HepG2 (cell line): ENCODE measurements around the gene PAK2. TPM values are rescaled to one million over a fixed set of nuclear protein-coding genes. Genes with fewer than 3 reads are reported as not detected.

Source experiments
- BCL6 ChIP-seq: IDR thresholded peaks from 2 replicates; pipeline ENCODE4 v1.6.1; 2016; ENCODE audit warnings: missing genetic modification reagents, missing compliant biosample characterization
- E2F1 ChIP-seq: sonication (generic); formaldehyde crosslinking; IDR thresholded peaks from 2 replicates; pipeline ENCODE4 v1.5.0; 2020; ENCODE audit warnings: missing genetic modification reagents
- LBX2 ChIP-seq: sonication (generic); formaldehyde crosslinking; IDR thresholded peaks from 2 replicates; pipeline ENCODE4 v1.5.0; 2020; ENCODE audit warnings: missing genetic modification reagents, mild to moderate bottlenecking, borderline replicate concordance
- MIXL1 ChIP-seq: IDR thresholded peaks from 2 replicates; pipeline ENCODE4 v1.6.1; 2016
- ONECUT2 ChIP-seq: sonication (generic); formaldehyde crosslinking; IDR thresholded peaks from 2 replicates; pipeline ENCODE4 v1.4.0; 2020; ENCODE audit warnings: missing genetic modification reagents
- POLR2AphosphoS5 ChIP-seq: IDR thresholded peaks from 2 replicates; pipeline ENCODE4 v1.6.1; 2012; ENCODE audit warnings: low read depth, low read length
- RAD21 ChIP-seq: fragments of 450-650 bp; formaldehyde crosslinking; IDR thresholded peaks from 2 replicates; pipeline ENCODE4 v1.5.0; 2020; ENCODE audit warnings: mild to moderate bottlenecking
- SSRP1 ChIP-seq: IDR thresholded peaks from 2 replicates; pipeline ENCODE4 v1.6.1; 2016; ENCODE audit warnings: control low read depth
- TAF1 ChIP-seq: sonication (generic); formaldehyde crosslinking; IDR thresholded peaks from 2 replicates; pipeline ENCODE4 v1.4.0; 2020; ENCODE audit warnings: missing genetic modification reagents
- TEF ChIP-seq: sonication (generic); formaldehyde crosslinking; IDR thresholded peaks from 2 replicates; pipeline ENCODE4 v1.5.0; 2020; ENCODE audit warnings: missing genetic modification reagents
- ZBTB43 ChIP-seq: sonication (generic); formaldehyde crosslinking; conservative IDR thresholded peaks from 2 replicates; pipeline ENCODE4 v1.4.0; 2020; ENCODE audit warnings: missing genetic modification reagents
- ZNF234 ChIP-seq: sonication (generic); formaldehyde crosslinking; conservative IDR thresholded peaks from 2 replicates; pipeline ENCODE4 v1.5.1; 2020; ENCODE audit warnings: mild to moderate bottlenecking, missing genetic modification reagents
- ZNF235 ChIP-seq: sonication (generic); formaldehyde crosslinking; IDR thresholded peaks from 2 replicates; pipeline ENCODE4 v1.8.1; 2023; ENCODE audit warnings: mild to moderate bottlenecking, missing genetic modification reagents, borderline replicate concordance
- ZNF253 ChIP-seq: sonication (generic); formaldehyde crosslinking; IDR thresholded peaks from 2 replicates; pipeline ENCODE4 v1.8.0; 2022; ENCODE audit warnings: mild to moderate bottlenecking, missing genetic modification reagents, borderline replicate concordance
- ZNF557 ChIP-seq: sonication (generic); formaldehyde crosslinking; IDR thresholded peaks from 2 replicates; pipeline ENCODE4 v1.4.0; 2020; ENCODE audit warnings: missing genetic modification reagents
- ZNF614 ChIP-seq: IDR thresholded peaks from 2 replicates; pipeline ENCODE4 v1.6.1; 2018; ENCODE audit warnings: missing biosample characterization, missing genetic modification reagents, inconsistent platforms, borderline replicate concordance
- polyA plus RNA-seq, 8 experiments: library from polyadenylated mRNA; depleted of rRNA in 3 of 8; stranded (reverse) in 7 of 8; unstranded in 1 of 8; fragments of >200 nt; fragmentation: Illumina TruSeq in 4 of 8; extraction: Trizol in 4 of 8; gene quantifications; 2 replicates each; pipeline versions ENCODE4 v1.2.1 to v1.2.3, GENCODE V29; 2011 to 2016; ENCODE audit warnings: low read depth in 4 of 8, missing spikeins in 1 of 8, mixed read lengths in 1 of 8; ENCODE audit not compliant: insufficient read depth in 1 of 8
- total RNA-seq, 5 experiments: library from RNA; depleted of rRNA; stranded (reverse); fragments of >200 nt; fragmentation: Illumina TruSeq; extraction: Trizol; gene quantifications; 2 replicates each; pipeline ENCODE4 v1.2.3, GENCODE V29; 2016; ENCODE audit warnings: low read depth in 1 of 5
- TF ChIP-seq, protein P1 (sequence below): sonication (generic); formaldehyde crosslinking; IDR thresholded peaks from 2 replicates; pipeline ENCODE4 v1.4.0; 2020; ENCODE audit warnings: missing genetic modification reagents, borderline replicate concordance

The PAK2 gene
- total and polyA plus RNA-seq, 2 of the 13 experiments (the other 11 are each of a cell fraction or from before 2014, with no cell fraction given): 23.0 to 24.7 TPM

GRCh38 chr3:196867507-196868296 lies 128.0 kb downstream of the PAK2 start, which contains the start of gene SENP5 (continued):
- TF ChIP-seq ONECUT2 (CRISPR knock-in tag) (0 out of 2 replicates have a peak, but pooled peaks have one; percentile 65), ZNF253 (CRISPR knock-in tag) (peak; percentile 82; the same call in 1 of the 2 replicates), RAD21 (peak; percentile 57; the same call in 1 of the 2 replicates), ZNF557 (no peak), ZNF234 (CRISPR knock-in tag) (peak; percentile 68), BCL6 (no peak), SSRP1 (CRISPR knock-in tag) (no peak), POLR2AphosphoS5 (peak; percentile 93), TAF1 (CRISPR knock-in tag) (peak; percentile 77), ZNF614 (no peak), E2F1 (no peak), TEF (no peak), ZNF235 (CRISPR knock-in tag) (0 out of 2 replicates have a peak, but pooled peaks have one; percentile 42), ZBTB43 (CRISPR knock-in tag) (no peak), MIXL1 (CRISPR knock-in tag) (no peak), LBX2 (CRISPR knock-in tag) (no peak)
- TF ChIP-seq, protein P1, sequence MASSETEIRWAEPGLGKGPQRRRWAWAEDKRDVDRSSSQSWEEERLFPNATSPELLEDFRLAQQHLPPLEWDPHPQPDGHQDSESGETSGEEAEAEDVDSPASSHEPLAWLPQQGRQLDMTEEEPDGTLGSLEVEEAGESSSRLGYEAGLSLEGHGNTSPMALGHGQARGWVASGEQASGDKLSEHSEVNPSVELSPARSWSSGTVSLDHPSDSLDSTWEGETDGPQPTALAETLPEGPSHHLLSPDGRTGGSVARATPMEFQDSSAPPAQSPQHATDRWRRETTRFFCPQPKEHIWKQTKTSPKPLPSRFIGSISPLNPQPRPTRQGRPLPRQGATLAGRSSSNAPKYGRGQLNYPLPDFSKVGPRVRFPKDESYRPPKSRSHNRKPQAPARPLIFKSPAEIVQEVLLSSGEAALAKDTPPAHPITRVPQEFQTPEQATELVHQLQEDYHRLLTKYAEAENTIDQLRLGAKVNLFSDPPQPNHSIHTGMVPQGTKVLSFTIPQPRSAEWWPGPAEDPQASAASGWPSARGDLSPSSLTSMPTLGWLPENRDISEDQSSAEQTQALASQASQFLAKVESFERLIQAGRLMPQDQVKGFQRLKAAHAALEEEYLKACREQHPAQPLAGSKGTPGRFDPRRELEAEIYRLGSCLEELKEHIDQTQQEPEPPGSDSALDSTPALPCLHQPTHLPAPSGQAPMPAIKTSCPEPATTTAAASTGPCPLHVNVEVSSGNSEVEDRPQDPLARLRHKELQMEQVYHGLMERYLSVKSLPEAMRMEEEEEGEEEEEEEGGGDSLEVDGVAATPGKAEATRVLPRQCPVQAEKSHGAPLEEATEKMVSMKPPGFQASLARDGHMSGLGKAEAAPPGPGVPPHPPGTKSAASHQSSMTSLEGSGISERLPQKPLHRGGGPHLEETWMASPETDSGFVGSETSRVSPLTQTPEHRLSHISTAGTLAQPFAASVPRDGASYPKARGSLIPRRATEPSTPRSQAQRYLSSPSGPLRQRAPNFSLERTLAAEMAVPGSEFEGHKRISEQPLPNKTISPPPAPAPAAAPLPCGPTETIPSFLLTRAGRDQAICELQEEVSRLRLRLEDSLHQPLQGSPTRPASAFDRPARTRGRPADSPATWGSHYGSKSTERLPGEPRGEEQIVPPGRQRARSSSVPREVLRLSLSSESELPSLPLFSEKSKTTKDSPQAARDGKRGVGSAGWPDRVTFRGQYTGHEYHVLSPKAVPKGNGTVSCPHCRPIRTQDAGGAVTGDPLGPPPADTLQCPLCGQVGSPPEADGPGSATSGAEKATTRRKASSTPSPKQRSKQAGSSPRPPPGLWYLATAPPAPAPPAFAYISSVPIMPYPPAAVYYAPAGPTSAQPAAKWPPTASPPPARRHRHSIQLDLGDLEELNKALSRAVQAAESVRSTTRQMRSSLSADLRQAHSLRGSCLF: no peak
